ENCODE data around the gene KBTBD4. TPM values are rescaled to one million over a fixed set of nuclear protein-coding genes. Genes with fewer than 3 reads are reported as not detected.

KBTBD4 gene
- total and polyA plus RNA-seq, 2 of the 13 experiments (the other 11 are each of a cell fraction or from before 2014, with no cell fraction given) = 8.5 to 12.8 TPM

- Histone ChIP-seq H3K4me3 (replicated peaks in 1 of 3; ENCODE audit: insufficient read depth in 1 of 3, low read depth in 2 of 3, low read length in 3 of 3) (no peak overlapping the region), H3K9me3 (ENCODE audit: low read length) (no peaks in the 10 kb centered on the region), H3K27ac (ENCODE audit: extremely low read length, insufficient read depth, low read length) (no peak overlapping the region), H3K36me3 (replicated peaks in 1 of 2; ENCODE audit: control insufficient read depth in 1 of 2, insufficient read depth in 2 of 2, low read length in 2 of 2) (no peaks in the 10 kb centered on the region), H2AFZ (ENCODE audit: low read length) (no peak overlapping the region), H4K20me1 (ENCODE audit: insufficient read depth, low read length) (no peaks in the 10 kb centered on the region), H3K4me2 (ENCODE audit: low read depth, low read length) (no peak overlapping the region), H3K9ac (ENCODE audit: insufficient read depth, low read depth, low read length) (no peak overlapping the region), H3K27me3 (ENCODE audit: control insufficient read depth in 1 of 2, insufficient read depth in 2 of 2, low read length in 2 of 2) (peaks cover 2 to 6% of the 10 kb centered on the region in 2 experiments; a peak in 2 of 5 replicates), H3K79me2 (ENCODE audit: insufficient read depth, low read length) (no peaks in the 10 kb centered on the region), H3K4me1 (ENCODE audit: insufficient read depth, low read length) (peaks cover 19% of the 10 kb centered on the region)
- in situ Hi-C loops (cut with HindIII; ENCODE audit: extremely low pct_ligation_motif_present, low pct_unique_long_range_greater_than_20kb) (no loop called here), intact Hi-C loops (cut with micrococcal nuclease; ENCODE audit: unreplicated experiment) (no loop called here)
- BruUV-seq (replicated peaks) = no TSS peak
- DNase-seq (ENCODE audit: low spot score) = no peak
- TF ChIP-seq ZNF326 (CRISPR knock-in tag; IDR thresholded peaks at IDR 0.05; ENCODE audit: borderline replicate concordance) = no peak
- peak; percentile 52; the same call in 1 of the 2 replicates for TF ChIP-seq ZNF263 (CRISPR knock-in tag; IDR thresholded peaks at IDR 0.05)
- TF ChIP-seq ZNF598 (CRISPR knock-in tag; IDR thresholded peaks at IDR 0.05; ENCODE audit: borderline replicate concordance) = no peak
- TF ChIP-seq SAP130 (CRISPR knock-in tag; IDR thresholded peaks at IDR 0.05; ENCODE audit: low read depth) = peak; percentile 29; the same call in 1 of the 2 replicates
- no peak for TF ChIP-seq POLR2A (IDR thresholded peaks at IDR 0.05; ENCODE audit: insufficient read depth in 1 of 2, low read depth in 2 of 2, low read length in 2 of 2)
- no peak for TF ChIP-seq CBX2 (IDR thresholded peaks at IDR 0.05; ENCODE audit: low read depth, low read length)
- no peak for TF ChIP-seq CBX2 (CRISPR knock-in tag; IDR thresholded peaks at IDR 0.05; ENCODE audit: low read depth)
- no peak for TF ChIP-seq ZKSCAN8 (CRISPR knock-in tag; IDR thresholded peaks at IDR 0.05; ENCODE audit: borderline replicate concordance)
- no peak for TF ChIP-seq ZNF484 (CRISPR knock-in tag; IDR thresholded peaks at IDR 0.05; ENCODE audit: borderline replicate concordance, low read depth)
- no peak for TF ChIP-seq ATF1 (CRISPR knock-in tag; IDR thresholded peaks at IDR 0.05)
- no peak for TF ChIP-seq ZFP1 (CRISPR knock-in tag; IDR thresholded peaks at IDR 0.05)
- TF ChIP-seq ZNF441 (CRISPR knock-in tag; IDR thresholded peaks at IDR 0.05; ENCODE audit: borderline replicate concordance) = no peak
- TF ChIP-seq ZBTB26 (CRISPR knock-in tag; IDR thresholded peaks at IDR 0.05; ENCODE audit: borderline replicate concordance) = no peak
- 0 out of 2 replicates have a peak, but pooled peaks have one; percentile 63 for TF ChIP-seq ZSCAN22 (CRISPR knock-in tag; IDR thresholded peaks at IDR 0.05)
- TF ChIP-seq ZNF672 (CRISPR knock-in tag; IDR thresholded peaks at IDR 0.05) = no peak
- TF ChIP-seq ZNF275 (CRISPR knock-in tag; IDR thresholded peaks at IDR 0.05; ENCODE audit: borderline replicate concordance) = no peak
- no peak for TF ChIP-seq ZSCAN30 (CRISPR knock-in tag; IDR thresholded peaks at IDR 0.05)
- TF ChIP-seq MLLT10 (CRISPR knock-in tag; IDR thresholded peaks at IDR 0.05) = no peak
- no peak for TF ChIP-seq ARHGAP35 (CRISPR knock-in tag; IDR thresholded peaks at IDR 0.05; ENCODE audit: borderline replicate concordance)
- no peak for TF ChIP-seq CBX1 (IDR thresholded peaks at IDR 0.05; ENCODE audit: low read depth)
- TF ChIP-seq ARNTL (CRISPR knock-in tag; IDR thresholded peaks at IDR 0.05) = peak; percentile 90
- TF ChIP-seq BRF2 (CRISPR knock-in tag; IDR thresholded peaks at IDR 0.05) = no peak
- FAIRE-seq = no peak
- ATAC-seq = peak; percentile 12; the same call in 1 of the 3 replicates
- POLR2A ChIA-PET = no interaction called here
- CTCF ChIA-PET (ENCODE audit: low intra/inter-chr PET ratio, low total read pairs) = no interaction called here
- 33% methylated on average over 4 of the region's 4 CpGs for WGBS (ENCODE audit: low lambda C conversion rate)
Observed at GRCh38 chr11:47599902-47600301, 21.1 kb upstream of the KBTBD4 start.
